HL-60 (cell line): ENCODE data around the gene EGLN3.

Experiments used
- DNase-seq, 2 experiments: peaks; one replicate each; pipeline ENCODE4 v3.0.0-alpha.2; 2010 to 2020; ENCODE audit warnings: low read depth in 1 of 2, low spot score in 1 of 2
- H3K27ac ChIP-seq: fragments of 250-450 bp; sonication (Bioruptor Pico); replicated peaks from 2 replicates; pipeline ENCODE4 v1.5.1; 2020; ENCODE audit warnings: mild to moderate bottlenecking, moderate library complexity
- H3K27me3 ChIP-seq: fragments of 250-450 bp; sonication (Bioruptor Pico); 2 replicates; pipeline ENCODE4 v1.5.1; 2021; ENCODE audit warnings: mild to moderate bottlenecking, moderate library complexity; ENCODE audit not compliant: insufficient read depth, poor library complexity, severe bottlenecking
- H3K4me3 ChIP-seq: replicated peaks from 2 replicates; pipeline ENCODE4 v1.5.1; 2011; ENCODE audit warnings: mild to moderate bottlenecking, control low read depth, low read length; ENCODE audit not compliant: insufficient read depth
- CTCF ChIP-seq: IDR thresholded peaks from one replicate; pipeline ENCODE4 v1.5.1; 2011; ENCODE audit warnings: low read length, control low read depth, inconsistent platforms; ENCODE audit not compliant: insufficient read depth
- GABPA ChIP-seq: IDR thresholded peaks from 2 replicates; pipeline ENCODE4 v1.6.1; 2012; ENCODE audit warnings: low read depth
- POLR2AphosphoS5 ChIP-seq: IDR thresholded peaks from 2 replicates; pipeline ENCODE4 v1.6.1; 2012; ENCODE audit warnings: low read depth
- REST ChIP-seq: IDR thresholded peaks from 2 replicates; pipeline ENCODE4 v1.6.1; 2012; ENCODE audit warnings: low read depth; ENCODE audit not compliant: insufficient replicate concordance
- SPI1 ChIP-seq: IDR thresholded peaks from 2 replicates; pipeline ENCODE4 v1.6.1; 2012; ENCODE audit warnings: low read depth, mild to moderate bottlenecking, borderline replicate concordance

EGLN3 gene

GRCh38 chr14:33987565-33988080 lies 36.7 kb upstream of the EGLN3 start:
- Histone ChIP-seq H3K4me3 (no peak overlapping the region), H3K27ac (no peak overlapping the region), H3K27me3 (no peaks in the 10 kb centered on the region)
- TF ChIP-seq REST (no peak), CTCF (no peak), GABPA (no peak), SPI1 (no peak)
- no peak for DNase-seq

- Histone ChIP-seq H3K4me3 (no peak overlapping the region), H3K27ac (no peak overlapping the region), H3K27me3 (no peaks in the 10 kb centered on the region)
- TF ChIP-seq REST (no peak), SPI1 (no peak), GABPA (no peak), CTCF (no peak), POLR2AphosphoS5 (no peak)
- no peak for DNase-seq
These were observed 35.9 kb upstream of the EGLN3 start for GRCh38 chr14:33986804-33987203.

- no peak for DNase-seq
- Histone ChIP-seq H3K4me3 (no peak overlapping the region), H3K27me3 (no peaks in the 10 kb centered on the region), H3K27ac (no peak overlapping the region)
- TF ChIP-seq REST (no peak), GABPA (no peak), CTCF (no peak), POLR2AphosphoS5 (no peak), SPI1 (no peak)
These were observed 34.4 kb upstream of the EGLN3 start for GRCh38 chr14:33985242-33985641.
